BE2C (cell line): ENCODE results near the gene XYLT1.

ENCODE experiments used
- DNase-seq: peaks from one replicate; pipeline ENCODE4 v3.0.0-alpha.2; 2020
- H3K27me3 ChIP-seq: fragments of 250-450 bp; sonication (Bioruptor Pico); 2 replicates; pipeline ENCODE4 v1.5.1; 2020; ENCODE audit warnings: mild to moderate bottlenecking
- H3K36me3 ChIP-seq: fragments of 250-450 bp; sonication (Bioruptor Pico); 2 replicates; pipeline ENCODE4 v1.5.1; 2020; ENCODE audit warnings: mild to moderate bottlenecking
- H3K4me1 ChIP-seq: fragments of 250-450 bp; sonication (Bioruptor Pico); 2 replicates; pipeline ENCODE4 v1.5.1; 2020
- H3K4me3 ChIP-seq: 2 replicates; pipeline ENCODE4 v1.5.1; 2011; ENCODE audit warnings: low read depth, low read length
- H3K9me3 ChIP-seq: fragments of 250-450 bp; sonication (Bioruptor Pico); 2 replicates; pipeline ENCODE4 v1.5.1; 2020
- TF ChIP-seq, protein P1 (sequence below): IDR thresholded peaks from 2 replicates; pipeline ENCODE4 v1.5.1; 2012; ENCODE audit warnings: mild to moderate bottlenecking, low read depth, low read length

XYLT1 gene

DNA sequence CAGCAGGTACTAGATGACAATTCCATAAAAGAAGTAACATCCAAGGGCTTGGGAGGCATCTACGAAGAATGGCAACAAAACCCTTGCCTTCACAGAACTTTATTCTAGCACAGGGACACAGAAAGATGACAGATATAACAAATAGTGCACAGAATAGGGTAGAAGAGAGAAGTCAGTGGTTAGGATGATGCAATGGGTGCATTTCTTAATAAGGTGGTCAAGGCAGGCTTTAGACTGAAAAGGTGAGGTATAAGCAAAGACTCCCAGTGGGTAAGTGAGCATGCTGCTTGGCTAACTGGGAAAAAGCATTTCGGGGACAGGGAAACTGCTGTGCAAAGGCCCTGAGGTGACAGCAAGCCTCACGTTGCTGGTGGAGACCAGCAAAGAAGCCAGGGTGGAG is 175.9 kb downstream of the XYLT1 start:
- H3K36me3 ChIP-seq, result no peaks in the 10 kb centered on the region

DNA sequence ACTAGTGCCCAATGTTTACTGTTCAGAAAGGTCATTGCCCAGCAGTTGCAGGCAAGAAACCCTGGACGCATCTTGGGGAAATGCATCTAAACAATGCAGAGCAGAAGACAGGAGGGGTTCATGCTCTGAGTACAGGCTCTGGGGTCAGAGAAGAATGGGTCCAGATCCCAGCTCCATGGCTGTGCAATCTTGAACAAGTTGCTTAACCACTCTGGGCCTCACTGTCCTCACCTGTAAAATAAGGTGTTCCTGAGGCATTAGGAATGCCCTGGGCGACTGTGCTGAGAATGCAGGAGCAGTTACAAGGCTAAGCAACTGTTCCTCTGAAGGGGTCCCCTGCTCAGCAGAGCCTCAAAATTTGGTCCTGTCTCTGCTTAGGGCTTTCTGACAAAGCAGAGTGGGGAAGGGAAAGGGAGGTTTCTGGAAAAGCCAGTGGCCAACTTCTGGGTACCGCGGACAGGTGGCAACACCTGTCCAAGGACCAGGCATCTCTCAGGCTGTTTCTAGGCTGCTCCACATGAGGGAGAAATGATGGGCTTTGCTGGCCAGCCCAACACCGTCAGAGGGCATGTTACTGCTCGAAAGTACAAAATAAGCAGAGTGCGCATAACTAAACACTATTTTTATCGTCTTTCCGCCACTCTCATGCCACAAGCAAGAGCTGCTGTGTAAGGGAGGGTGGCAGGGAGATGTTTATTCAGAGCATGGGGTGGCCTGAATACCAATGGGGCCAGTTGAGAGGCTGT is 176.8 kb downstream of the XYLT1 start:
- no peaks in the 10 kb centered on the region for H3K9me3 ChIP-seq
- peaks cover 9% of the 10 kb centered on the region for H3K4me1 ChIP-seq
- no peak overlapping the region for H3K4me3 ChIP-seq
- H3K27me3 ChIP-seq, result no peaks in the 10 kb centered on the region
- no peaks in the 10 kb centered on the region for H3K36me3 ChIP-seq
- no peak for DNase-seq
- TF ChIP-seq, protein P1, sequence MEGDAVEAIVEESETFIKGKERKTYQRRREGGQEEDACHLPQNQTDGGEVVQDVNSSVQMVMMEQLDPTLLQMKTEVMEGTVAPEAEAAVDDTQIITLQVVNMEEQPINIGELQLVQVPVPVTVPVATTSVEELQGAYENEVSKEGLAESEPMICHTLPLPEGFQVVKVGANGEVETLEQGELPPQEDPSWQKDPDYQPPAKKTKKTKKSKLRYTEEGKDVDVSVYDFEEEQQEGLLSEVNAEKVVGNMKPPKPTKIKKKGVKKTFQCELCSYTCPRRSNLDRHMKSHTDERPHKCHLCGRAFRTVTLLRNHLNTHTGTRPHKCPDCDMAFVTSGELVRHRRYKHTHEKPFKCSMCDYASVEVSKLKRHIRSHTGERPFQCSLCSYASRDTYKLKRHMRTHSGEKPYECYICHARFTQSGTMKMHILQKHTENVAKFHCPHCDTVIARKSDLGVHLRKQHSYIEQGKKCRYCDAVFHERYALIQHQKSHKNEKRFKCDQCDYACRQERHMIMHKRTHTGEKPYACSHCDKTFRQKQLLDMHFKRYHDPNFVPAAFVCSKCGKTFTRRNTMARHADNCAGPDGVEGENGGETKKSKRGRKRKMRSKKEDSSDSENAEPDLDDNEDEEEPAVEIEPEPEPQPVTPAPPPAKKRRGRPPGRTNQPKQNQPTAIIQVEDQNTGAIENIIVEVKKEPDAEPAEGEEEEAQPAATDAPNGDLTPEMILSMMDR, result no peak

More for the DNA sequence above, 175.9 kb downstream of the XYLT1 start:
- Histone ChIP-seq H3K9me3 (no peaks in the 10 kb centered on the region), H3K4me1 (peaks cover 9% of the 10 kb centered on the region), H3K27me3 (no peaks in the 10 kb centered on the region), H3K4me3 (no peak overlapping the region)
- DNase-seq, result no peak
- TF ChIP-seq, protein P1, result no peak

DNA sequence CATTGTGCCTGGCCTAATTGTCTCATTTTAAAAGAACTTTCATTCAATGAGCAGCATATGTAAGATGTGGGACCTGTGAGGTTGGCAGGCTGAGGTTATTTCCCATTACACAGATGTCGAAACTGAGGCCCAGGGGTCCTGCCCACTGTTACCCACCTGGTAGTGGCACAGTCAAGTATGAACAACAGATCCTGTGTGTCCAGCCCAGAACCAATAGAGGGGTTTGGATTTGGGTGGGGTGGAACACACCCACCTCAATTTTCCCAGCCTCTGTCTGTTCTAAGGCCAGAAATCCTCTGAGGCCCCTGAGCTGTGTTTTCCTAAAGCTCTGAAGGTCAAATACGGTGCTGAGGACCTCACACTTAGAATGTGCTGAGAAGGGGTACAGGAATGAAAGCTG is 179.5 kb downstream of the XYLT1 start:
- Histone ChIP-seq H3K9me3 (no peaks in the 10 kb centered on the region), H3K4me1 (peaks cover 4% of the 10 kb centered on the region), H3K27me3 (no peaks in the 10 kb centered on the region), H3K4me3 (no peak overlapping the region), H3K36me3 (no peaks in the 10 kb centered on the region)
- TF ChIP-seq, protein P1, result no peak
- DNase-seq, result no peak

DNA sequence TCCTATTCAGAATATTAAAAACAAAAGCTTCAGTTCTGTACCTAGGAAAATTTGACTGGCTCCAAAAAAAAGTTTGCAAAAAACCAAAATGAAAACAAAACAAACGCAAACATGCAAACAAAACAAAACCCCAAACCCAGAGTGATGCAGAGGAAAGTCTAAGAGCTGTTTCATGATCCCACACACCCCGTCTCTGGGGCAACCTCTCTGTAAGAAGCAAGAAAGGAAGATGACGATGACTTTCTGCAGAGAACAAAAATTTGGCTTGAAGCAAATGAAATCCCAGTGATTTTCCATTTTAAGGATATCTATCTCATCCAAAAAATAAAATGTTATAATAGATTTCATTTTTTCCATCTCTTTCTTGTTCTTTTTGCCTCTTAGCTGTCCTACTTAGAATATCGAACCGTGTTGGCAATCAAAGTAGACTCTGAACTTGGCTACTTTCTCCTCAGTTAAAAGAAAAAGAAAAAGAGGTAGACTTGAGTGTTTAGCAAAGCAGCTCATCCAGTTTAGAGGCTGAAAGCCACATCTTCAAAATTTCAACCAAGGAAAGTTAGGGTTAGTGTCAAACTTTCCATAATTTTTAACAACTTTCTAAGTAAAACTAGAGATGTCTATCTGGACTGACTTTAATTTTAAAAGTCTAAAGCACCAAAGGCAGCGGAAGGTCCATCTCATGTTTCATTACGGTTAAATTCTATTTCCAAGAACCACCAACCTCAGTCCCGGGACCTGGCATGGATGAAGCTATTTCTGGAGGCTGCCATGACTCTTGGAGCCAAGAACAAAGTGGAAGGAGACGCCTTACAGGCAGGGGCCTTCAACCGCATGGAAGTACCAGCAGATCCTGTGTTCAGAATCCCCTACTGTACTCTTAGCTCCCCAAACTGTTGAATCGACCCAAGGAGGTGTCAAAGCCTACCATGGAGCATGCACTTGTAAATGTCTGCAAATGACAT is 180.8 kb downstream of the XYLT1 start:
- H3K9me3 ChIP-seq, result no peaks in the 10 kb centered on the region
- H3K4me1 ChIP-seq, result no peaks in the 10 kb centered on the region
- H3K27me3 ChIP-seq, result no peaks in the 10 kb centered on the region
- H3K4me3 ChIP-seq, result no peak overlapping the region
- DNase-seq, result no peak
- TF ChIP-seq, protein P1, result no peak
- no peaks in the 10 kb centered on the region for H3K36me3 ChIP-seq

DNA sequence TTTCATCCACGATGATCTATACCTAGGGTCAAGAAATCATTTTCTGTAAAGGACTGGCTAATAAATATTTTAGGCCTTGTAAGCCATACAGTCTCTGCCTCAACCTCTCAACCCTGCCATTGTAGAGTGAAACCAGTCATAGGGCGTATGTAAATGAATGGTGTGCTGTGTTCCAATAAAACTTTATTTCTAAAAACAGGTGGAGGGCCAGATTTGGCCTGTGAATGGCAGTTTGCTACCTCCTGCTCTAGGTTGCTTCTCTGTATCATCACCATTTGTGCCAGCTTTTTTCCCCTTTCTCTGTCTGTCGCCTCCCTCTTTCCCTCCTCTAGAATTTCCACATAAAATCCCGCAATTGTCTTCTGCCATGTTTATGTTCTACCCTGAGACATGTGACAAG is 181.7 kb downstream of the XYLT1 start:
- Histone ChIP-seq H3K4me3 (no peak overlapping the region), H3K9me3 (no peaks in the 10 kb centered on the region), H3K36me3 (no peaks in the 10 kb centered on the region), H3K27me3 (no peaks in the 10 kb centered on the region), H3K4me1 (no peaks in the 10 kb centered on the region)
- TF ChIP-seq, protein P1, result no peak
- DNase-seq, result no peak
